NT2/D1 (cell line): ENCODE results near the gene HJURP.

Experiments used
- SUZ12 ChIP-seq: IDR thresholded peaks from 2 replicates; pipeline ENCODE4 v1.6.1; 2011; ENCODE audit not compliant: insufficient read length, insufficient read depth; ENCODE audit errors: extremely low read depth
- YY1 ChIP-seq: IDR thresholded peaks from 2 replicates; pipeline ENCODE4 v1.6.1; 2011; ENCODE audit not compliant: insufficient read length, insufficient read depth
- ZNF274 ChIP-seq: IDR thresholded peaks from 2 replicates; pipeline ENCODE4 v1.6.1; 2011; ENCODE audit warnings: mild to moderate bottlenecking, low read depth, low read length

DNA sequence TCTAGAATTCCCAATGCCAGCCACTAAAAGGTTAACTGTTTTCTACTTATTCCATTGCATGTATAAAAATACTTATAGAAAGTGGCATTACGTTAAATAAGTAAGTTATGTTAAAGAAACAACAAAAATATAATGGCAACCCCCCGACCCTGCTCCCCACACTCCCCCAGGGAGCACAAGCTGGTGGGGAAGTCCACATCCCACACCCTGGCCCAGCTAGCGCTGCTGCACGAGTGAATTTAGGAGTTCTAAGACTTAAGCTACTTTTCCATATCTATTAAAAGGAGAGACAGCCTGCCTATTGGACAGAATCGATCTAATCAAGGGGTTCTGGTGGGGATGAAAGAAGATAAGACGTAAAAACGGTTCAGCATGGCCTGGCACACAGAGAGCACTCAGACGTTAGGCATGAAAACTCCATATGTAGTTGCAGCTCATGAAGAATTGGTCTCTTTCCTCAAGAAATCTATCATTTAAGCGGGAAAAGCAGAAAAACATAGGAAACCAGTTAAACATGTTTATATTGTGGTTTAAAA lies 16.6 kb downstream of the HJURP start:
- TF ChIP-seq SUZ12: no peak
- TF ChIP-seq YY1: no peak
- no peak for TF ChIP-seq ZNF274
